NCI-H1092 treated with DMSO at 0.1 percent for 48 hours (cell line): Measurements from ENCODE around the gene CIRBP.

Experiments used
- DNase-seq: peaks from one replicate; lab custom pipeline; 2025; lab: John Stamatoyannopoulos, UW

CIRBP gene

GRCh38 chr19:1268226-1269064 lies 687 bp upstream of the CIRBP start:
- DNase-seq, result no peak

- DNase-seq, result peak; percentile 84
These were observed 513 bp downstream of the CIRBP start for GRCh38 chr19:1269478-1270212.

GRCh38 chr19:1270213-1270853 lies 1.2 kb downstream of the CIRBP start:
- DNase-seq, result peak; percentile 41

GRCh38 chr19:1270854-1271527 lies 1.9 kb downstream of the CIRBP start:
- no peak for DNase-seq

- DNase-seq, result no peak
These were observed 2.6 kb downstream of the CIRBP start for GRCh38 chr19:1271528-1272422.

- no peak for DNase-seq
These were observed 3.5 kb downstream of the CIRBP start for GRCh38 chr19:1272423-1273262.

GRCh38 chr19:1273263-1274041 lies 4.3 kb downstream of the CIRBP start:
- DNase-seq, result no peak

- DNase-seq, result no peak
These were observed 5.1 kb downstream of the CIRBP start for GRCh38 chr19:1274081-1274851.

- DNase-seq, result no peak
These were observed 5.7 kb downstream of the CIRBP start for GRCh38 chr19:1274852-1275259.

GRCh38 chr19:1275260-1275975 lies 6.3 kb downstream of the CIRBP start, which contains the start of gene FAM174C:
FAM174C (plus strand) TSS chr19:1275530; CDS start chr19:1275550, 20 bp downstream.
- peak; percentile 95 for DNase-seq

- no peak for DNase-seq
These were observed 7.0 kb downstream of the CIRBP start for GRCh38 chr19:1275976-1276627.

GRCh38 chr19:1276628-1277022 lies 7.5 kb downstream of the CIRBP start:
- no peak for DNase-seq

GRCh38 chr19:1277061-1277460 lies 7.9 kb downstream of the CIRBP start:
- no peak for DNase-seq

GRCh38 chr19:1278074-1278473 lies 8.9 kb downstream of the CIRBP start:
- no peak for DNase-seq

- DNase-seq, result no peak
These were observed 9.9 kb downstream of the CIRBP start for GRCh38 chr19:1278713-1279660.

- DNase-seq, result peak; percentile 66
These were observed 10.7 kb downstream of the CIRBP start for GRCh38 chr19:1279782-1280341.
